ENCODE results near the gene PARM1. TPM values are rescaled to one million over a fixed set of nuclear protein-coding genes. Genes with fewer than 3 reads are reported as not detected.

PARM1 gene
- total RNA-seq, 1 donor from 2014 or later, result 22.4 TPM

DNA sequence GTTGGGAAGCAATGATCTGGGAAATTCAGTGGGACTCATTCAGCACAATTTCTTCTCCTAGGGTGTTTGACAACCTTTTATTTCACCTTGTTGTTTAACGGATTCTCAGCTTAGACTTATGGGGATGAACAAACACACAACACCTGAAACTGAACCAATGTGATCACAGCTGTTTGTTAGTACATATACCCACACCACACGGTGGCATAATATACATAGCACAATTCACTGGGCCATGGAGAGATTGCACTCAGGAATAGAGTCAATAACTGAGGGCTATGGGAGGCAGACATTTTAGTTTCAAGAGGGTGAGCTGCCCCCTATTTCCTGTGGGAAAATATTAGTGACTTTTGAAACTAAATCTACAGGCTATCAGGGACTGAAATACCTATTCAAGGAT lies 148.0 kb downstream of the PARM1 start:
- no peak overlapping the region for H3K4me3 Mint-ChIP-seq
- H3K27ac Mint-ChIP-seq, result no peak overlapping the region

GRCh38 chr4:75081561-75081960 lies 148.6 kb downstream of the PARM1 start:
- Mint-ChIP-seq H3K27me3 (no peaks in the 10 kb centered on the region), H3K36me3 (no peaks in the 10 kb centered on the region), H3K27ac (no peak overlapping the region), H3K9me3 (no peaks in the 10 kb centered on the region), H3K4me3 (no peak overlapping the region), H3K4me1 (ENCODE audit: unreplicated experiment) (no peaks in the 10 kb centered on the region)
- TF ChIP-seq CTCF (conservative IDR thresholded peaks at IDR 0.05), result no peak
- no peak for DNase-seq (ENCODE audit: extremely low spot score, unreplicated experiment)

More for the DNA sequence above, 148.0 kb downstream of the PARM1 start:
- DNase-seq (ENCODE audit: extremely low spot score, unreplicated experiment), result no peak
- no peaks in the 10 kb centered on the region for H3K9me3 Mint-ChIP-seq
- H3K4me1 Mint-ChIP-seq (ENCODE audit: unreplicated experiment), result no peaks in the 10 kb centered on the region
- H3K27me3 Mint-ChIP-seq, result no peaks in the 10 kb centered on the region
- no peak for TF ChIP-seq CTCF (conservative IDR thresholded peaks at IDR 0.05)
- no peaks in the 10 kb centered on the region for H3K36me3 Mint-ChIP-seq

GRCh38 chr4:75087416-75087815 lies 154.5 kb downstream of the PARM1 start:
- Mint-ChIP-seq H3K27ac (no peak overlapping the region), H3K36me3 (no peaks in the 10 kb centered on the region), H3K4me3 (no peak overlapping the region), H3K9me3 (peaks cover 3% of the 10 kb centered on the region), H3K4me1 (ENCODE audit: unreplicated experiment) (no peaks in the 10 kb centered on the region), H3K27me3 (no peaks in the 10 kb centered on the region)
- TF ChIP-seq CTCF (conservative IDR thresholded peaks at IDR 0.05), result no peak
- DNase-seq (ENCODE audit: extremely low spot score, unreplicated experiment), result no peak

DNA sequence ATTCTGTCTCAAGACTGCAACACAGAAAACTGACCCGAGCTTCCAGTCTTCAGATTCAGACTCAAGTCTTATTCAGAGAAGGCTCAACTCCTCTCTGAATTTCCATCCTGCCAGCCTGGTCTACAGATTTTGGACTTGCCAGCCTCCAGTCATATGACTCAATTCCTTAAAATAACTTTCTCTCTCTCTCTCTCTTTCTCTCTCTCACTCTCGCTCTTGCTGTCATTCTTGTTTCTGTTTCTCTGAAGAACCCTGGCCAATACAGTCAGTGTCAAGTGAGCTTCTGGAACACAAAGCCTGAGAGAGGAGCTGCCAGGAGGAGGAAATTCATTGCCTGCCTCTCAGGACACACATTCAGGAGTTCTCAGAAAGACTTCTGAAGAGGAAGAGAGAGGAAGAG lies 154.9 kb downstream of the PARM1 start:
- H3K27ac Mint-ChIP-seq, result no peak overlapping the region

GRCh38 chr4:75089206-75089605 lies 156.3 kb downstream of the PARM1 start:
- Mint-ChIP-seq H3K4me3 (no peak overlapping the region), H3K4me1 (ENCODE audit: unreplicated experiment) (no peaks in the 10 kb centered on the region), H3K36me3 (no peaks in the 10 kb centered on the region), H3K27me3 (no peaks in the 10 kb centered on the region), H3K27ac (no peak overlapping the region), H3K9me3 (peaks cover 3% of the 10 kb centered on the region)
- TF ChIP-seq CTCF (conservative IDR thresholded peaks at IDR 0.05), result no peak
- DNase-seq (ENCODE audit: extremely low spot score, unreplicated experiment), result no peak

More for the DNA sequence above, 154.9 kb downstream of the PARM1 start:
- Mint-ChIP-seq H3K27me3 (no peaks in the 10 kb centered on the region), H3K4me1 (ENCODE audit: unreplicated experiment) (no peaks in the 10 kb centered on the region), H3K4me3 (no peak overlapping the region), H3K36me3 (no peaks in the 10 kb centered on the region), H3K9me3 (peaks cover 3% of the 10 kb centered on the region)
- TF ChIP-seq CTCF (conservative IDR thresholded peaks at IDR 0.05), result no peak
- DNase-seq (ENCODE audit: extremely low spot score, unreplicated experiment), result no peak

- H3K4me1 Mint-ChIP-seq (ENCODE audit: unreplicated experiment), result no peaks in the 10 kb centered on the region
- H3K36me3 Mint-ChIP-seq, result no peaks in the 10 kb centered on the region
- no peak overlapping the region for H3K4me3 Mint-ChIP-seq
- H3K9me3 Mint-ChIP-seq, result peaks cover 25% of the 10 kb centered on the region
- no peaks in the 10 kb centered on the region for H3K27me3 Mint-ChIP-seq
- TF ChIP-seq CTCF (conservative IDR thresholded peaks at IDR 0.05), result no peak
- H3K27ac Mint-ChIP-seq, result no peak overlapping the region
- no peak for DNase-seq (ENCODE audit: extremely low spot score, unreplicated experiment)
These were observed 166.4 kb downstream of the PARM1 start for GRCh38 chr4:75099321-75099720.
